Rectal smooth muscle tissue (tissue), 1 donor: ENCODE results near the gene TFB1M.
"Not testable (repeated sequence)": the region's sequence is repeated elsewhere in the genome, so short reads cannot be mapped to it uniquely, and the experiment has no call there.

Experiments
- H3K27ac ChIP-seq: one replicate; pipeline ENCODE4 v1.7.0; 2013; ENCODE audit warnings: low read depth, low read length, inconsistent platforms
- H3K27me3 ChIP-seq: one replicate; pipeline ENCODE4 v1.7.0; 2013; ENCODE audit warnings: low read length; ENCODE audit not compliant: control insufficient read depth, insufficient read depth
- H3K36me3 ChIP-seq: one replicate; pipeline ENCODE4 v1.7.0; 2013; ENCODE audit warnings: low read length; ENCODE audit not compliant: control insufficient read depth, insufficient read depth
- H3K4me1 ChIP-seq: one replicate; pipeline ENCODE4 v1.7.0; 2013; ENCODE audit warnings: low read length; ENCODE audit not compliant: control insufficient read depth, insufficient read depth
- H3K4me3 ChIP-seq: one replicate; pipeline ENCODE4 v1.7.0; 2013; ENCODE audit warnings: low read length
- H3K9ac ChIP-seq: one replicate; pipeline ENCODE4 v1.7.0; 2013; ENCODE audit warnings: low read length

Gene TFB1M

GRCh38 chr6:155327326-155328073 is 13.2 kb upstream of the TFB1M start:
- no peaks in the 10 kb centered on the region for H3K4me1 ChIP-seq
- no peak overlapping the region for H3K27ac ChIP-seq
- no peak overlapping the region for H3K4me3 ChIP-seq
- no peaks in the 10 kb centered on the region for H3K36me3 ChIP-seq
- H3K9ac ChIP-seq: no peak overlapping the region
- no peaks in the 10 kb centered on the region for H3K27me3 ChIP-seq

- Histone ChIP-seq H3K4me3 (no peak overlapping the region), H3K27ac (no peak overlapping the region), H3K36me3 (no peaks in the 10 kb centered on the region), H3K9ac (no peak overlapping the region), H3K27me3 (no peaks in the 10 kb centered on the region), H3K4me1 (no peaks in the 10 kb centered on the region)
Measured at GRCh38 chr6:155325700-155326516, 11.6 kb upstream of the TFB1M start.

- Histone ChIP-seq H3K27ac (no peak overlapping the region), H3K36me3 (no peaks in the 10 kb centered on the region), H3K27me3 (no peaks in the 10 kb centered on the region), H3K4me1 (no peaks in the 10 kb centered on the region), H3K9ac (no peak overlapping the region), H3K4me3 (no peak overlapping the region)
Measured at GRCh38 chr6:155324993-155325392, 10.7 kb upstream of the TFB1M start.

GRCh38 chr6:155324172-155324571 is 9.9 kb upstream of the TFB1M start:
- H3K4me3 ChIP-seq: no peak overlapping the region
- H3K9ac ChIP-seq: no peak overlapping the region
- H3K4me1 ChIP-seq: no peaks in the 10 kb centered on the region
- no peak overlapping the region for H3K27ac ChIP-seq
- no peaks in the 10 kb centered on the region for H3K36me3 ChIP-seq
- H3K27me3 ChIP-seq: no peaks in the 10 kb centered on the region

GRCh38 chr6:155319902-155320301 is 5.6 kb upstream of the TFB1M start:
- no peaks in the 10 kb centered on the region for H3K4me1 ChIP-seq
- no peak overlapping the region for H3K27ac ChIP-seq
- H3K9ac ChIP-seq: no peak overlapping the region
- no peaks in the 10 kb centered on the region for H3K36me3 ChIP-seq
- no peaks in the 10 kb centered on the region for H3K27me3 ChIP-seq
- H3K4me3 ChIP-seq: no peak overlapping the region

GRCh38 chr6:155317186-155317585 is 2.9 kb upstream of the TFB1M start:
- Histone ChIP-seq H3K27ac (no peak overlapping the region), H3K9ac (no peak overlapping the region), H3K36me3 (no peaks in the 10 kb centered on the region), H3K4me1 (no peaks in the 10 kb centered on the region), H3K27me3 (no peaks in the 10 kb centered on the region), H3K4me3 (no peak overlapping the region)

- no peaks in the 10 kb centered on the region for H3K27me3 ChIP-seq
- no peaks in the 10 kb centered on the region for H3K36me3 ChIP-seq
- H3K27ac ChIP-seq: no peak overlapping the region
- H3K9ac ChIP-seq: no peak overlapping the region
- no peaks in the 10 kb centered on the region for H3K4me1 ChIP-seq
- H3K4me3 ChIP-seq: no peak overlapping the region
Measured at GRCh38 chr6:155316419-155316818, 2.1 kb upstream of the TFB1M start.

- no peak overlapping the region for H3K27ac ChIP-seq
- no peak overlapping the region for H3K4me3 ChIP-seq
- no peaks in the 10 kb centered on the region for H3K4me1 ChIP-seq
- no peaks in the 10 kb centered on the region for H3K27me3 ChIP-seq
- H3K9ac ChIP-seq: no peak overlapping the region
- no peaks in the 10 kb centered on the region for H3K36me3 ChIP-seq
Measured at GRCh38 chr6:155315516-155315871, 1.2 kb upstream of the TFB1M start.

GRCh38 chr6:155314773-155315515 is 660 bp upstream of the TFB1M start:
- Histone ChIP-seq H3K27me3 (no peaks in the 10 kb centered on the region), H3K4me3 (peak overlapping the region; percentile 99), H3K36me3 (no peaks in the 10 kb centered on the region), H3K27ac (peak overlapping the region; percentile 80), H3K9ac (peak overlapping the region; percentile 25), H3K4me1 (no peaks in the 10 kb centered on the region)

- Histone ChIP-seq H3K27ac (peak overlapping the region; percentile 80), H3K4me1 (no peaks in the 10 kb centered on the region), H3K27me3 (no peaks in the 10 kb centered on the region), H3K9ac (peak overlapping the region; percentile 93), H3K36me3 (no peaks in the 10 kb centered on the region), H3K4me3 (peak overlapping the region; percentile 99)
Measured at GRCh38 chr6:155313602-155314091, 637 bp downstream of the TFB1M start.

GRCh38 chr6:155312950-155313349 is 1.3 kb downstream of the TFB1M start:
- H3K4me3 ChIP-seq, H3K36me3 ChIP-seq, H3K27ac ChIP-seq, H3K9ac ChIP-seq, H3K27me3 ChIP-seq, H3K4me1 ChIP-seq: not testable (repeated sequence)

- no peak overlapping the region for H3K9ac ChIP-seq
- no peak overlapping the region for H3K4me3 ChIP-seq
- no peaks in the 10 kb centered on the region for H3K4me1 ChIP-seq
- H3K27ac ChIP-seq: no peak overlapping the region
- H3K27me3 ChIP-seq: no peaks in the 10 kb centered on the region
- no peaks in the 10 kb centered on the region for H3K36me3 ChIP-seq
Measured at GRCh38 chr6:155311583-155311982, 2.7 kb downstream of the TFB1M start.
